Medulla oblongata (tissue), 1 donor: ENCODE data around the gene CALD1.

ENCODE experiments used
- DNase-seq: peaks from one replicate; pipeline ENCODE4 v3.0.0-alpha.2; 2015; ENCODE audit errors: extremely low spot score

Gene CALD1

DNA sequence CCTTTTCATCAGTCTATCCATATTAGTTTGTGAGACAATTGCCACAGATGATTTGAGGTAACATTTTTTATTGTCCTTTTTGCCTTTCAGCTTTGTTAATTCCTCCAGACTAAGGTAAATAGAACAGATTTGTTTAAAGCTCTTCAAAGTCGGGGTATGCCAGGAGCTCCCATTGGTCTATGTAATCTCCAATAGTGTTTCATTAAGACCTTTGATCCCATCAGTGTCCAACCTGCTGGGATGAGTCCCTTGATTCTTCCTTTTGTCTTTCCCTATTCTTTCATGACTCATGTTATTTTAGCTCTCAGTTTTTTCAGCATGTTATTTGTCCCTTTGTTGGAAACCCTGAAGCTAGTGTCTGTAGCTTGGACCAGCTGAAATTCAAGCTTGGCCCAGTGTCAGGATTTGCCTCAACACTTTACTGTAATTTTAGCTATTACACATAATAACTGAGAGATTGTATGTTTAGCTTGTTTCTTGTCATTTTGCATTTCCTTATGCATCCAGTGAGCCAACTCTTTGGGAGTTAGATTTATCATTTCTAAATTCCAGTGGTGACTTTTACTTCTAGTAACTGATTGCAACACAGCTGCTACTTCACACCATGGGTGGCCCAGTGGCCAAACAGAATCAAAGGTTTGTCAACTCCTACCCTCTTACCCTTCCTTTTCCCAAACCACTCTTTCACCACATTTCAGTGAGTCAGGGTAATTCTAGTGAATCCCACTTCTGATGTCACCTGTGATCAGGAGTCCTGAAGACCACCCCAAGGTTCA lies 222.1 kb downstream of the CALD1 start:
- no peak for DNase-seq

- DNase-seq: no peak
These were observed 232.8 kb downstream of the CALD1 start for GRCh38 chr7:135012229-135012628.
